Fibroblast of upper back skin (primary cell): Measurements from ENCODE around the gene CTNNA2.
"Not testable (repeated sequence)": the region's sequence is repeated elsewhere in the genome, so short reads cannot be mapped to it uniquely, and the experiment has no call there.

Source experiments
- DNase-seq: peaks from one replicate; pipeline ENCODE4 v3.0.0-alpha.2; 2013

CTNNA2 gene

GRCh38 chr2:80048296-80048695, 535.4 kb downstream of the CTNNA2 start:
- no peak for DNase-seq

- peak; percentile 27 for DNase-seq
Measured at GRCh38 chr2:80050246-80050645, 537.4 kb downstream of the CTNNA2 start.

- DNase-seq = no peak
Measured at GRCh38 chr2:80053522-80054345, 540.9 kb downstream of the CTNNA2 start.

- DNase-seq = peak; percentile 31
Measured at GRCh38 chr2:80054346-80054675, 541.5 kb downstream of the CTNNA2 start.

GRCh38 chr2:80057956-80058355, 545.1 kb downstream of the CTNNA2 start:
- DNase-seq = no peak

GRCh38 chr2:80058562-80058961, 545.7 kb downstream of the CTNNA2 start:
- no peak for DNase-seq

- no peak for DNase-seq
Measured at GRCh38 chr2:80059447-80059846, 546.6 kb downstream of the CTNNA2 start.

GRCh38 chr2:80061881-80062280, 549.0 kb downstream of the CTNNA2 start:
- DNase-seq = no peak

- DNase-seq = no peak
Measured at GRCh38 chr2:80062298-80062697, 549.4 kb downstream of the CTNNA2 start.

GRCh38 chr2:80068038-80068731, 555.3 kb downstream of the CTNNA2 start:
- no peak for DNase-seq

GRCh38 chr2:80070587-80070986, 557.7 kb downstream of the CTNNA2 start:
- DNase-seq = no peak

- DNase-seq = no peak
Measured at GRCh38 chr2:80071941-80072340, 559.1 kb downstream of the CTNNA2 start.

- DNase-seq = peak; percentile 71
Measured at GRCh38 chr2:80073134-80073561, 560.3 kb downstream of the CTNNA2 start.

GRCh38 chr2:80074321-80075070, 561.6 kb downstream of the CTNNA2 start:
- no peak for DNase-seq

GRCh38 chr2:80075719-80076118, 562.9 kb downstream of the CTNNA2 start:
- no peak for DNase-seq

GRCh38 chr2:80078290-80079036, 565.6 kb downstream of the CTNNA2 start:
- no peak for DNase-seq

- DNase-seq = peak; percentile 21
Measured at GRCh38 chr2:80080957-80081356, 568.1 kb downstream of the CTNNA2 start.

- peak; percentile 85 for DNase-seq
Measured at GRCh38 chr2:80086831-80087230, 574.0 kb downstream of the CTNNA2 start.

- no peak for DNase-seq
Measured at GRCh38 chr2:80091237-80091636, 578.4 kb downstream of the CTNNA2 start.

- DNase-seq = no peak
Measured at GRCh38 chr2:80092474-80092873, 579.6 kb downstream of the CTNNA2 start.

GRCh38 chr2:80098503-80098902, 585.7 kb downstream of the CTNNA2 start:
- DNase-seq = not testable (repeated sequence)

- DNase-seq = peak; percentile 92
Measured at GRCh38 chr2:80102026-80102425, 589.2 kb downstream of the CTNNA2 start.
